ENCODE measurements around the gene ZC3H12D.

GRCh38 chr6:149483334-149483725 lies 1.5 kb downstream of the ZC3H12D start:
- TF ChIP-seq, protein P1, sequence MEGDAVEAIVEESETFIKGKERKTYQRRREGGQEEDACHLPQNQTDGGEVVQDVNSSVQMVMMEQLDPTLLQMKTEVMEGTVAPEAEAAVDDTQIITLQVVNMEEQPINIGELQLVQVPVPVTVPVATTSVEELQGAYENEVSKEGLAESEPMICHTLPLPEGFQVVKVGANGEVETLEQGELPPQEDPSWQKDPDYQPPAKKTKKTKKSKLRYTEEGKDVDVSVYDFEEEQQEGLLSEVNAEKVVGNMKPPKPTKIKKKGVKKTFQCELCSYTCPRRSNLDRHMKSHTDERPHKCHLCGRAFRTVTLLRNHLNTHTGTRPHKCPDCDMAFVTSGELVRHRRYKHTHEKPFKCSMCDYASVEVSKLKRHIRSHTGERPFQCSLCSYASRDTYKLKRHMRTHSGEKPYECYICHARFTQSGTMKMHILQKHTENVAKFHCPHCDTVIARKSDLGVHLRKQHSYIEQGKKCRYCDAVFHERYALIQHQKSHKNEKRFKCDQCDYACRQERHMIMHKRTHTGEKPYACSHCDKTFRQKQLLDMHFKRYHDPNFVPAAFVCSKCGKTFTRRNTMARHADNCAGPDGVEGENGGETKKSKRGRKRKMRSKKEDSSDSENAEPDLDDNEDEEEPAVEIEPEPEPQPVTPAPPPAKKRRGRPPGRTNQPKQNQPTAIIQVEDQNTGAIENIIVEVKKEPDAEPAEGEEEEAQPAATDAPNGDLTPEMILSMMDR (IDR thresholded peaks at IDR 0.05; ENCODE audit: borderline replicate concordance, extremely low read depth, low read length, poor library complexity, severe bottlenecking): no peak
- no peak for TF ChIP-seq EZH2 (IDR thresholded peaks at IDR 0.05; ENCODE audit: borderline replicate concordance, low read depth, low read length, severe bottlenecking)
